Activated CD8-positive, alpha-beta T cell treated with anti-CD3 and anti-CD28 coated beads for 36 hours (primary cell): ENCODE measurements around the gene SYNE2. TPM values are rescaled to one million over a fixed set of nuclear protein-coding genes. Genes with fewer than 3 reads are reported as not detected.

ENCODE experiments used
- ATAC-seq: fragments of 200-7000 bp; cut with Tn5 transposase; one replicate; pipeline ENCODE4 v1.10.0; 2021; ENCODE audit warnings: mild to moderate bottlenecking, moderate library complexity
- CTCF ChIA-PET: fragments of 350-600 bp; sonication (Branson Sonifier 250); formaldehyde crosslinking; loops from one replicate; lab custom pipeline; 2021; ENCODE audit warnings: antibody characterized with exemption; lab: Charles Lee
- POLR2A ChIA-PET: fragments of 350-600 bp; sonication (Branson Sonifier 250); formaldehyde crosslinking; loops from one replicate; lab custom pipeline; 2021; ENCODE audit warnings: antibody characterized with exemption; lab: Charles Lee
- DNase-seq: peaks from one replicate; pipeline ENCODE4 v3.0.0-alpha.2; 2020
- H3K27ac Mint-ChIP-seq: one replicate; pipeline ENCODE4 v1.8.0; 2021; ENCODE audit warnings: mild to moderate bottlenecking, mixed read lengths
- H3K27me3 Mint-ChIP-seq: one replicate; pipeline ENCODE4 v1.8.0; 2021; ENCODE audit warnings: mixed read lengths
- H3K36me3 Mint-ChIP-seq: one replicate; pipeline ENCODE4 v1.8.0; 2021; ENCODE audit warnings: low read depth, mixed read lengths
- H3K4me1 Mint-ChIP-seq: one replicate; pipeline ENCODE4 v1.8.0; 2021; ENCODE audit warnings: low read depth, mixed read lengths
- H3K4me3 Mint-ChIP-seq: one replicate; pipeline ENCODE4 v1.8.0; 2021; ENCODE audit warnings: mild to moderate bottlenecking, moderate library complexity, mixed read lengths
- H3K9me3 Mint-ChIP-seq: one replicate; pipeline ENCODE4 v1.8.0; 2021; ENCODE audit warnings: mixed read lengths
- CTCF ChIP-seq: fragments of 200-600 bp; IDR thresholded peaks from one replicate; pipeline ENCODE4 v1.8.0; 2022; ENCODE audit warnings: antibody characterized with exemption, mild to moderate bottlenecking
- intact Hi-C: fragments of 100-400 bp; cut with micrococcal nuclease; formaldehyde crosslinking; loops from one replicate; pipeline ENCODE4 v1.10.0; 2022
- total RNA-seq, 2 experiments: library from RNA; stranded (reverse); gene quantifications; one replicate each; pipeline ENCODE4 v1.2.3, GENCODE V29; 2021

SYNE2 gene
- total RNA-seq, 2 experiments from 2014 or later: 28.1 to 29.0 TPM

GRCh38 chr14:64246688-64247087, 393.9 kb downstream of the SYNE2 start:
- no peak for DNase-seq
- ChIA-PET CTCF (no interaction called here), POLR2A (no interaction called here)
- H3K27ac Mint-ChIP-seq: no peak overlapping the region
- H3K9me3 Mint-ChIP-seq: no peaks in the 10 kb centered on the region
- no peak overlapping the region for H3K4me3 Mint-ChIP-seq
- H3K4me1 Mint-ChIP-seq: no peaks in the 10 kb centered on the region
- intact Hi-C loops: no loop called here
- no peaks in the 10 kb centered on the region for H3K36me3 Mint-ChIP-seq
- H3K27me3 Mint-ChIP-seq: peaks cover 11% of the 10 kb centered on the region
- TF ChIP-seq CTCF: no peak
- ATAC-seq: no peak

- TF ChIP-seq CTCF: no peak
- no peak for DNase-seq
- Mint-ChIP-seq H3K36me3 (no peaks in the 10 kb centered on the region), H3K4me3 (no peak overlapping the region), H3K9me3 (no peaks in the 10 kb centered on the region), H3K4me1 (no peaks in the 10 kb centered on the region), H3K27me3 (peaks cover 11% of the 10 kb centered on the region), H3K27ac (no peak overlapping the region)
- ChIA-PET CTCF (no interaction called here), POLR2A (no interaction called here)
- intact Hi-C loops: no loop called here
- no peak for ATAC-seq
Observed at GRCh38 chr14:64247195-64247594, 394.4 kb downstream of the SYNE2 start.

- no peak for ATAC-seq
Observed at GRCh38 chr14:64248689-64249088, 395.9 kb downstream of the SYNE2 start.

GRCh38 chr14:64249363-64249762, 396.6 kb downstream of the SYNE2 start:
- CTCF ChIA-PET: interaction anchor here (1.4 kb wide), 2 partner anchors 46 to 54 kb away, joined by 3 to 5 read pairs; no protein-coding TSS in a partner anchor
- ATAC-seq: no peak
- DNase-seq: no peak
- intact Hi-C loops: no loop called here
- H3K4me3 Mint-ChIP-seq: no peak overlapping the region
- POLR2A ChIA-PET: no interaction called here
- no peaks in the 10 kb centered on the region for H3K4me1 Mint-ChIP-seq
- peaks cover 9% of the 10 kb centered on the region for H3K27me3 Mint-ChIP-seq
- no peak for TF ChIP-seq CTCF
- H3K36me3 Mint-ChIP-seq: no peaks in the 10 kb centered on the region
- H3K9me3 Mint-ChIP-seq: no peaks in the 10 kb centered on the region
- no peak overlapping the region for H3K27ac Mint-ChIP-seq

More at GRCh38 chr14:64248689-64249088, 395.9 kb downstream of the SYNE2 start:
- Mint-ChIP-seq H3K27me3 (peaks cover 9% of the 10 kb centered on the region), H3K4me3 (no peak overlapping the region), H3K4me1 (no peaks in the 10 kb centered on the region), H3K27ac (no peak overlapping the region), H3K9me3 (no peaks in the 10 kb centered on the region), H3K36me3 (no peaks in the 10 kb centered on the region)
- POLR2A ChIA-PET: no interaction called here
- DNase-seq: no peak
- CTCF ChIA-PET: interaction anchor here (1.4 kb wide), 2 partner anchors 47 to 55 kb away, joined by 3 to 5 read pairs; no protein-coding TSS in a partner anchor
- no peak for TF ChIP-seq CTCF
- intact Hi-C loops: no loop called here

GRCh38 chr14:64253672-64254071, 400.9 kb downstream of the SYNE2 start:
- DNase-seq (no peak), ATAC-seq (no peak)
- no peaks in the 10 kb centered on the region for H3K36me3 Mint-ChIP-seq
- ChIA-PET POLR2A (no interaction called here), CTCF (no interaction called here)
- H3K9me3 Mint-ChIP-seq: no peaks in the 10 kb centered on the region
- TF ChIP-seq CTCF: no peak
- H3K27ac Mint-ChIP-seq: no peak overlapping the region
- H3K27me3 Mint-ChIP-seq: peaks cover 1% of the 10 kb centered on the region
- intact Hi-C loops: no loop called here
- H3K4me1 Mint-ChIP-seq: no peaks in the 10 kb centered on the region
- H3K4me3 Mint-ChIP-seq: no peak overlapping the region
